IPS DF 6.9 (cell line): ENCODE data around the gene TBC1D9.

ENCODE experiments used
- DNase-seq: peaks from one replicate; pipeline ENCODE4 v3.0.0-alpha.2; 2013; ENCODE audit warnings: low read depth, low spot score
- H3K27ac ChIP-seq: one replicate; pipeline ENCODE4 v1.5.1; 2013; ENCODE audit warnings: low read length, control low read depth
- H3K27me3 ChIP-seq: 2 replicates; pipeline ENCODE4 v1.6.1; 2013; ENCODE audit warnings: mild to moderate bottlenecking, low read length; ENCODE audit not compliant: control insufficient read depth, insufficient read depth
- H3K36me3 ChIP-seq: 2 replicates; pipeline ENCODE4 v1.6.1; 2013; ENCODE audit warnings: low read length; ENCODE audit not compliant: control insufficient read depth, insufficient read depth
- H3K4me1 ChIP-seq: 2 replicates; pipeline ENCODE4 v1.6.1; 2013; ENCODE audit warnings: low read length; ENCODE audit not compliant: control insufficient read depth, insufficient read depth
- H3K4me3 ChIP-seq: 2 replicates; pipeline ENCODE4 v1.5.1; 2013; ENCODE audit warnings: mild to moderate bottlenecking, low read length
- H3K9me3 ChIP-seq: 2 replicates; pipeline ENCODE4 v1.6.1; 2013; ENCODE audit warnings: low read length, inconsistent platforms; ENCODE audit not compliant: control insufficient read depth, insufficient read depth
- WGBS: extraction: QIAGEN DNeasy Blood & Tissue Kit; methylation state at CpG from one replicate; pipeline ENCODE4 v1.1.7; 2013; ENCODE audit warnings: mixed read lengths, missing lambda C conversion rate; ENCODE audit not compliant: insufficient read length, insufficient coverage; 5-methylcytosine and 5-hydroxymethylcytosine counted together

The TBC1D9 gene

GRCh38 chr4:140781596-140781995 is 25.4 kb upstream of the TBC1D9 start:
- Histone ChIP-seq H3K27ac (no peak overlapping the region), H3K4me1 (no peaks in the 10 kb centered on the region), H3K4me3 (no peak overlapping the region), H3K9me3 (no peaks in the 10 kb centered on the region), H3K36me3 (no peaks in the 10 kb centered on the region), H3K27me3 (no peaks in the 10 kb centered on the region)
- no CpG with 5 or more reads among the region's 3 CpGs for WGBS
- DNase-seq = no peak

GRCh38 chr4:140777894-140778293 is 21.7 kb upstream of the TBC1D9 start:
- WGBS = no CpG with 5 or more reads among the region's 2 CpGs
- Histone ChIP-seq H3K9me3 (no peaks in the 10 kb centered on the region), H3K27ac (no peak overlapping the region), H3K4me3 (no peak overlapping the region), H3K27me3 (no peaks in the 10 kb centered on the region), H3K4me1 (no peaks in the 10 kb centered on the region), H3K36me3 (no peaks in the 10 kb centered on the region)
- DNase-seq = no peak

- Histone ChIP-seq H3K4me1 (no peaks in the 10 kb centered on the region), H3K4me3 (no peak overlapping the region), H3K27me3 (no peaks in the 10 kb centered on the region), H3K27ac (no peak overlapping the region), H3K9me3 (no peaks in the 10 kb centered on the region), H3K36me3 (no peaks in the 10 kb centered on the region)
- no CpG with 5 or more reads among the region's 1 CpG for WGBS
- DNase-seq = no peak
Observed at GRCh38 chr4:140777386-140777785, 21.2 kb upstream of the TBC1D9 start.

GRCh38 chr4:140776556-140776955 is 20.4 kb upstream of the TBC1D9 start:
- Histone ChIP-seq H3K4me3 (no peak overlapping the region), H3K27ac (no peak overlapping the region), H3K4me1 (no peaks in the 10 kb centered on the region), H3K27me3 (no peaks in the 10 kb centered on the region), H3K9me3 (no peaks in the 10 kb centered on the region), H3K36me3 (no peaks in the 10 kb centered on the region)
- no peak for DNase-seq
- WGBS = no CpG with 5 or more reads among the region's 2 CpGs

DNA sequence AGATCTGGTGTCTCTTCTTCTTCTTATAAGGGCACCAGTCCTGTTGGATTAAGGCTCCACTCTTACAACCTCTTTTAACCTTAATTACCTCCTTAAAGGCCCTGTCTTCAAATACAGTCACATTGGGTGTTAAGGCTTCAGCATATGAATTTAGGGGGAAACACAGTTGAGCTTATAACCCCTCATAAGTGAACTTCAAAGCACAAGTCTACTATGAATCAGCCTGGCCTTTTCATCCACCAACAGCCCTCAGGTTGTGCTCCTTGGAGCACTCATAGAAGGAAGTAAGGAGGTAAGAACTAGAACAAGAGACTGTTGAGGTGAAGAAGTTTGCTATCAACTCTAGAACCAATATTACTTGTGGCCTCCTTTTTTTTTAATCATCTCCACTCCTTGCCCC is 18.8 kb upstream of the TBC1D9 start:
- no peaks in the 10 kb centered on the region for H3K27me3 ChIP-seq
- H3K4me1 ChIP-seq = no peaks in the 10 kb centered on the region
- no peak overlapping the region for H3K4me3 ChIP-seq
- no peaks in the 10 kb centered on the region for H3K36me3 ChIP-seq
- no peak for DNase-seq
- H3K27ac ChIP-seq = no peak overlapping the region
- no peaks in the 10 kb centered on the region for H3K9me3 ChIP-seq

DNA sequence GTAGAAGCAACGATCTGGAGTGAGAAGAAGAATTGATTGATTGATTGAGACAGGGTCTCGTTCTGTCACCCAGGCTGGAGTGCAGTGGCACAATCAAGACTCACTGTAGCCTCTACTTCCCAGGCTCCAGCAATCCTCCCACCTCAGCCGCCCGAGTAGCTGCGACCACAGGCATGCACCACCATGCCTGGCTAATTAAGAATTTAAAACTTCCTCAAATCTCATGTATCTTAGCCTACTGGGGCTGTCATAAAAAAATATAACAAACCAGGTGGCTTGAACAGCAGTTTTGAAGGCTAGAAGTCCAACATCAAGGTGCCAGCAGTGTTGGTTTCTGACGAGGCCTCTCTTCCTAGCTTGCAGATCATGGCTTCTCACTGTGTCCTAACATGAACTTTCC is 18.3 kb upstream of the TBC1D9 start:
- no peaks in the 10 kb centered on the region for H3K27me3 ChIP-seq
- no peaks in the 10 kb centered on the region for H3K9me3 ChIP-seq
- H3K36me3 ChIP-seq = no peaks in the 10 kb centered on the region
- H3K4me3 ChIP-seq = no peak overlapping the region
- H3K4me1 ChIP-seq = no peaks in the 10 kb centered on the region
- H3K27ac ChIP-seq = no peak overlapping the region
- no CpG with 5 or more reads among the region's 6 CpGs for WGBS
- no peak for DNase-seq

DNA sequence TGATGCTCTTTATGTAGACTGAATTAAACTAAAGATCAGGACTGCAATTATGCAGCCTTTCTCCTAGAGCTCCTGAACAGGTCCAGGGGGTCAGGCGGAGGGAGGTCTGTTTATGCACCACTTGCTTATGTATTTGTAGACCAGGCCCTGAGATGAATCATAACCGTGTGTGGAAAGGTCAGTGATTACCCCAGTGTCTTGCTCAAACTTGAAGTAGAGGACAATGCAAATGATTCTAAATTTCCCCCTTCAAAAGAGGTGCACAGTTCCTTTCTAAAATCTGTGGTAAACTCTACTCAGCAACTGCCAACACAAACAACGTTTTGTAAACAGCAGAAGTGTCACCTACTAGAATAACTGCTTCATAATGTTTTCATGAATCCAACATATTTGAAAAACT is 13.0 kb upstream of the TBC1D9 start:
- Histone ChIP-seq H3K4me3 (no peak overlapping the region), H3K9me3 (no peaks in the 10 kb centered on the region), H3K27me3 (no peaks in the 10 kb centered on the region), H3K27ac (no peak overlapping the region), H3K4me1 (no peaks in the 10 kb centered on the region), H3K36me3 (no peaks in the 10 kb centered on the region)
- no peak for DNase-seq
- no CpG with 5 or more reads among the region's 3 CpGs for whole genome bisulfite sequencing

- H3K27ac ChIP-seq = no peak overlapping the region
- H3K27me3 ChIP-seq = no peaks in the 10 kb centered on the region
- no peaks in the 10 kb centered on the region for H3K36me3 ChIP-seq
- H3K4me1 ChIP-seq = no peaks in the 10 kb centered on the region
- DNase-seq = no peak
- no CpG with 5 or more reads among the region's 7 CpGs for WGBS
- no peaks in the 10 kb centered on the region for H3K9me3 ChIP-seq
- no peak overlapping the region for H3K4me3 ChIP-seq
Observed at GRCh38 chr4:140764785-140765392, 8.7 kb upstream of the TBC1D9 start.

- Histone ChIP-seq H3K27me3 (peaks cover 12% of the 10 kb centered on the region; the same call in 1 of the 2 replicates), H3K9me3 (no peaks in the 10 kb centered on the region), H3K4me1 (no peaks in the 10 kb centered on the region), H3K36me3 (no peaks in the 10 kb centered on the region), H3K4me3 (no peak overlapping the region), H3K27ac (no peak overlapping the region)
- DNase-seq = no peak
- WGBS = no CpG with 5 or more reads among the region's 3 CpGs
Observed at GRCh38 chr4:140762202-140762601, 6.0 kb upstream of the TBC1D9 start.

- no CpG with 5 or more reads among the region's 3 CpGs for WGBS
- no peaks in the 10 kb centered on the region for H3K4me1 ChIP-seq
- H3K4me3 ChIP-seq = no peak overlapping the region
- no peaks in the 10 kb centered on the region for H3K36me3 ChIP-seq
- H3K27me3 ChIP-seq = peaks cover 28% of the 10 kb centered on the region; the same call in 1 of the 2 replicates
- DNase-seq = no peak
- no peaks in the 10 kb centered on the region for H3K9me3 ChIP-seq
- H3K27ac ChIP-seq = no peak overlapping the region
Observed at GRCh38 chr4:140757232-140757630, 1.0 kb upstream of the TBC1D9 start.

DNA sequence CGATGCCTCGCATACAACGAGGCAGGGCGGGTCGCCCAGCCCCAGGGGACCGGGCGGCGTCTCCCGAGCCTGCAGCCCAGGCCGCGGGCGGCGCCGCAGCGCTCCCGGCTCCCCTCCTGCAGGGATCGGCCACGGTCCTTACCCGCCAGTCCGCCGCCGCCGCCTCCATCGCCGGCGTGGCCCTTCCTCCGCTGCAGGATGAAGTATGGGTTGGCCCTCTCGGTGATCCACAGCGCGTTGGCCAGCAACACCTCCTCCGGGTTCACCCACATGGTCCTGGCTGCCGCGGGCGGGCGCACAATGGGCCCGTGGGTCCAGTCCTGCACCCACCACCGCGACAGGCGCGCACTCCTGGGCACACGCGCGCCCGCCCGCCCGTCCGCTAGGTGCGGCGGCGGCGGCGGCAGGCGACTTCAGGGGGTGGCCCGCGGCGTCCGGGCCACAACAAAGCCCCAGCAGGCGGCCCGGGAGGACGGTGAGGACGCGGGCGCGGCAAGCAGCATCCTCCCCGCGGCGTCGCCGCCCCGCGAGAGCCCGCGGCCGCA is 339 bp downstream of the TBC1D9 start:
- Histone ChIP-seq H3K4me1 (no peaks in the 10 kb centered on the region), H3K4me3 (peak overlapping the region; percentile 59; the same call in 1 of the 2 replicates), H3K27me3 (peaks cover 28% of the 10 kb centered on the region; the same call in 1 of the 2 replicates), H3K36me3 (no peaks in the 10 kb centered on the region), H3K9me3 (no peaks in the 10 kb centered on the region), H3K27ac (no peak overlapping the region)
- no CpG with 5 or more reads among the region's 74 CpGs for WGBS
- no peak for DNase-seq
